A204.1 (cell line): ENCODE data around the gene RABGAP1L.

Source experiments
- FAIRE-seq: peaks from 2 replicates; lab custom pipeline; 2012; peaks lifted over from hg19 to GRCh38; lab: Jason Lieb, UNC

The RABGAP1L gene

GRCh38 chr1:174968750-174969244, 809.5 kb downstream of the RABGAP1L start:
- no peak for FAIRE-seq

GRCh38 chr1:174969977-174970376, 810.7 kb downstream of the RABGAP1L start:
- FAIRE-seq, result no peak

- no peak for FAIRE-seq
Observed at GRCh38 chr1:174971466-174971865, 812.1 kb downstream of the RABGAP1L start.

- no peak for FAIRE-seq
Observed at GRCh38 chr1:174971902-174972301, 812.6 kb downstream of the RABGAP1L start.

- FAIRE-seq, result no peak
Observed at GRCh38 chr1:174974711-174975119, 815.4 kb downstream of the RABGAP1L start.

- FAIRE-seq, result no peak
Observed at GRCh38 chr1:174975764-174976163, 816.4 kb downstream of the RABGAP1L start.

GRCh38 chr1:174976436-174977108, 817.3 kb downstream of the RABGAP1L start:
- FAIRE-seq, result no peak

GRCh38 chr1:174982971-174983689, 823.8 kb downstream of the RABGAP1L start:
- FAIRE-seq, result no peak

- FAIRE-seq, result no peak
Observed at GRCh38 chr1:174984952-174985351, 825.6 kb downstream of the RABGAP1L start.

GRCh38 chr1:174988539-174988938, 829.2 kb downstream of the RABGAP1L start:
- no peak for FAIRE-seq

GRCh38 chr1:174988986-174989385, 829.7 kb downstream of the RABGAP1L start:
- no peak for FAIRE-seq

GRCh38 chr1:174989536-174990220, 830.4 kb downstream of the RABGAP1L start:
- no peak for FAIRE-seq

GRCh38 chr1:174990382-174990999, 831.2 kb downstream of the RABGAP1L start:
- FAIRE-seq, result no peak

GRCh38 chr1:174991473-174991872, 832.2 kb downstream of the RABGAP1L start:
- no peak for FAIRE-seq

- FAIRE-seq, result no peak
Observed at GRCh38 chr1:174995121-174995520, 835.8 kb downstream of the RABGAP1L start.

GRCh38 chr1:174995916-174996315, 836.6 kb downstream of the RABGAP1L start:
- FAIRE-seq, result no peak

GRCh38 chr1:174996476-174996875, 837.2 kb downstream of the RABGAP1L start:
- FAIRE-seq, result no peak

- FAIRE-seq, result no peak
Observed at GRCh38 chr1:174997041-174997440, 837.7 kb downstream of the RABGAP1L start.

- FAIRE-seq, result no peak
Observed at GRCh38 chr1:174998569-174999215, 839.4 kb downstream of the RABGAP1L start.

- FAIRE-seq, result peak; percentile 89
Observed at GRCh38 chr1:174999216-174999935, 840.1 kb downstream of the RABGAP1L start.

- no peak for FAIRE-seq
Observed at GRCh38 chr1:174999936-175000696, 840.8 kb downstream of the RABGAP1L start, which contains the start of gene CACYBP. Gene CACYBP, plus strand, starts transcription at chr1:174999947. Its CDS starts 234 bp downstream, at chr1:175000181.
